Hepatocyte (in vitro differentiated cells): ENCODE measurements around the gene PTRH1.

Source experiments
- CTCF ChIP-seq: fragments of 200-600 bp; sonication (generic); IDR thresholded peaks from 2 replicates; pipeline ENCODE4 v1.5.1; 2016; ENCODE audit warnings: antibody characterized with exemption, mild to moderate bottlenecking; ENCODE audit not compliant: poor library complexity
- EZH2 ChIP-seq: fragments of 200-600 bp; sonication (generic); IDR thresholded peaks from 2 replicates; pipeline ENCODE4 v1.6.1; 2016; ENCODE audit warnings: antibody characterized with exemption, mild to moderate bottlenecking, borderline replicate concordance
- EZH2phosphoT487 ChIP-seq: fragments of 200-600 bp; sonication (generic); IDR thresholded peaks from one replicate; pipeline ENCODE4 v1.6.1; 2018; ENCODE audit warnings: antibody characterized with exemption, mild to moderate bottlenecking, low read depth, moderate library complexity; ENCODE audit not compliant: unreplicated experiment, severe bottlenecking

GRCh38 chr9:127726871-127727270, 11.4 kb upstream of the PTRH1 start:
- TF ChIP-seq CTCF: no peak
- no peak for TF ChIP-seq EZH2
- no peak for TF ChIP-seq EZH2phosphoT487
